K562 (cell line): ENCODE results near the gene DCAF7. TPM values are rescaled to one million over a fixed set of nuclear protein-coding genes. Genes with fewer than 3 reads are reported as not detected.
A peak's percentile ranks its signal among the peaks of the same experiment; 100 is the strongest.

Experiments
- ATAC-seq: fragments of 200-7000 bp; cut with Tn5 transposase; 3 replicates; pipeline ENCODE4 v1.9.1; 2020; ENCODE audit warnings: moderate library complexity
- BruUV-seq: library from RNA; stranded (reverse); fragments of 400-500 nt; replicated peaks from 2 replicates; lab custom pipeline; 2021; lab: Mats Ljungman, UMichigan
- CTCF ChIA-PET: fragments of 300-600 bp; formaldehyde crosslinking; extraction: SDS; loops from one replicate; lab custom pipeline; 2021; ENCODE audit warnings: low intra/inter-chr PET ratio; lab: Yijun Ruan, JAX
- POLR2A ChIA-PET: fragments of 300-600, 350-650 bp; sonication (Branson Sonifier 250); formaldehyde crosslinking; extraction: SDS; loops from one replicate; lab custom pipeline; 2021; ENCODE audit warnings: antibody characterized with exemption, inconsistent platforms; lab: Yijun Ruan, JAX
- DNase-seq, 4 experiments: peaks; one replicate each; pipeline versions ENCODE4 v3.0.0 to v3.0.0-alpha.2; 2011 to 2018; ENCODE audit warnings: low spot score in 3 of 4, mixed read lengths in 3 of 4; ENCODE audit errors: extremely low read depth in 1 of 4
- FAIRE-seq: peaks from 2 replicates; lab custom pipeline; 2011; peaks lifted over from hg19 to GRCh38; lab: Jason Lieb, UNC
- H2AFZ ChIP-seq: 2 replicates; pipeline ENCODE4 v1.6.0; 2011; ENCODE audit warnings: low read depth, low read length, control low read depth, inconsistent platforms
- H3K27ac ChIP-seq: fragments of 200-600 bp; 3 replicates; pipeline ENCODE4 v1.8.0; 2011; ENCODE audit warnings: low read depth, mild to moderate bottlenecking, control low read depth, inconsistent platforms, low read length, moderate library complexity, mixed read lengths; ENCODE audit errors: extremely low read depth
- H3K27me3 ChIP-seq, 2 experiments: fragments of 300-600 bp in 1 of 2; 2 replicates in 1 of 2; 3 replicates in 1 of 2; pipeline versions ENCODE4 v1.6.0 to v1.8.0; 2011; ENCODE audit warnings: inconsistent platforms in 2 of 2, low read length in 2 of 2, mild to moderate bottlenecking in 1 of 2, mixed read lengths in 1 of 2, moderate library complexity in 1 of 2; ENCODE audit not compliant: control insufficient read depth in 2 of 2, insufficient read depth in 2 of 2
- H3K36me3 ChIP-seq: fragments of 300-600 bp; 3 replicates; pipeline ENCODE4 v1.8.0; 2011; ENCODE audit warnings: mild to moderate bottlenecking, low read length, inconsistent platforms; ENCODE audit not compliant: control insufficient read depth, insufficient read depth
- H3K4me1 ChIP-seq, 2 experiments: fragments of 200-600 bp in 1 of 2; replicated peaks in 1 of 2; 2 replicates in 1 of 2; 3 replicates in 1 of 2; pipeline versions ENCODE4 v1.5.1 to v1.8.0; 2011; ENCODE audit warnings: inconsistent platforms in 2 of 2, low read length in 2 of 2, mild to moderate bottlenecking in 1 of 2, mixed read lengths in 1 of 2, moderate library complexity in 1 of 2; ENCODE audit not compliant: control insufficient read depth in 2 of 2, insufficient read depth in 2 of 2
- H3K4me2 ChIP-seq: 2 replicates; pipeline ENCODE4 v1.6.1; 2011; ENCODE audit warnings: low read length, control low read depth, inconsistent platforms, mixed read lengths; ENCODE audit not compliant: insufficient read depth
- H3K4me3 ChIP-seq: fragments of 200-600 bp; sonication (generic), shearing (Covaris generic); 2 replicates; pipeline ENCODE4 v1.5.1; 2016; ENCODE audit warnings: control low read depth, inconsistent platforms
- H3K79me2 ChIP-seq: fragments of 200-600 bp; 3 replicates; pipeline ENCODE4 v1.8.0; 2011; ENCODE audit warnings: low read length, inconsistent platforms; ENCODE audit not compliant: control insufficient read depth, insufficient read depth
- H3K9ac ChIP-seq, 2 experiments: 2 replicates each; pipeline versions ENCODE4 v1.6.0 to v1.6.1; 2011; ENCODE audit warnings: low read depth in 2 of 2, low read length in 2 of 2, control low read depth in 1 of 2, inconsistent platforms in 1 of 2, mild to moderate bottlenecking in 1 of 2, mixed read lengths in 1 of 2; ENCODE audit not compliant: insufficient read depth in 1 of 2
- H3K9me1 ChIP-seq: one replicate; pipeline ENCODE4 v1.6.0; 2011; ENCODE audit warnings: inconsistent platforms, mild to moderate bottlenecking, low read length, moderate library complexity; ENCODE audit not compliant: control insufficient read depth, insufficient read depth
- H3K9me3 ChIP-seq: replicated peaks from 2 replicates; pipeline ENCODE4 v1.5.1; 2011; ENCODE audit warnings: low read depth, low read length, inconsistent platforms; ENCODE audit not compliant: control insufficient read depth, insufficient read depth
- H4K20me1 ChIP-seq: replicated peaks from 2 replicates; pipeline ENCODE4 v1.6.1; 2011; ENCODE audit warnings: low read length, inconsistent platforms, mixed read lengths; ENCODE audit not compliant: control insufficient read depth, insufficient read depth
- CBX2 ChIP-seq: fragments of 200-600 bp; sonication (generic); IDR thresholded peaks from one replicate; pipeline ENCODE4 v1.6.1; 2012; ENCODE audit warnings: mild to moderate bottlenecking, low read length, inconsistent platforms; ENCODE audit not compliant: insufficient read depth, poor library complexity, severe bottlenecking
- COPS2 ChIP-seq: fragments of 450-650 bp; conservative IDR thresholded peaks from 2 replicates; pipeline ENCODE4 v1.6.1; 2016; ENCODE audit warnings: mild to moderate bottlenecking, moderate library complexity
- EGR1 ChIP-seq: fragments of 450-650 bp; conservative IDR thresholded peaks from 2 replicates; pipeline ENCODE4 v1.6.1; 2017; ENCODE audit warnings: mild to moderate bottlenecking
- ELF4 ChIP-seq: fragments of 450-650 bp; formaldehyde crosslinking; IDR thresholded peaks from 2 replicates; pipeline ENCODE4 v1.4.0; 2022; ENCODE audit warnings: missing genetic modification characterization
- HNRNPK ChIP-seq: fragments of 200-400 bp; formaldehyde crosslinking; IDR thresholded peaks from one replicate; pipeline ENCODE4 v1.6.1; 2018; ENCODE audit warnings: mild to moderate bottlenecking, low read depth, low read length; ENCODE audit not compliant: poor library complexity, severe bottlenecking
- MEIS2 ChIP-seq: fragments of 450-650 bp; IDR thresholded peaks from 2 replicates; pipeline ENCODE4 v1.6.1; 2014; ENCODE audit warnings: mild to moderate bottlenecking; ENCODE audit not compliant: partially characterized antibody
- NCOA4 ChIP-seq: fragments of 450-650 bp; IDR thresholded peaks from 2 replicates; pipeline ENCODE4 v1.6.1; 2018; ENCODE audit warnings: mild to moderate bottlenecking; ENCODE audit not compliant: partially characterized antibody
- NFIC ChIP-seq: fragments of 450-650 bp; IDR thresholded peaks from 2 replicates; pipeline ENCODE4 v1.6.1; 2017; ENCODE audit warnings: mild to moderate bottlenecking, inconsistent platforms
- NFRKB ChIP-seq: fragments of 450-650 bp; IDR thresholded peaks from 2 replicates; pipeline ENCODE4 v1.6.1; 2016; ENCODE audit warnings: low read depth
- NR2F6 ChIP-seq: fragments of 450-650 bp; formaldehyde crosslinking; IDR thresholded peaks from 2 replicates; pipeline ENCODE4 v1.4.0; 2020; ENCODE audit warnings: mild to moderate bottlenecking
- ZKSCAN1 ChIP-seq: fragments of 150-350 bp; IDR thresholded peaks from 2 replicates; pipeline ENCODE4 v1.6.1; 2016; ENCODE audit warnings: low read depth, low read length
- ZNF121 ChIP-seq: sonication (generic); formaldehyde crosslinking; conservative IDR thresholded peaks from 2 replicates; pipeline ENCODE4 v1.8.0; 2022; ENCODE audit warnings: missing genetic modification reagents
- WGBS: fragments of 100-300 bp; shearing (Covaris generic); methylation state at CpG from one replicate; pipeline ENCODE4 v1.1.6; 2016; ENCODE audit warnings: low coverage, mixed read lengths; ENCODE audit not compliant: insufficient coverage; ENCODE audit errors: missing lambda C conversion rate; 5-methylcytosine and 5-hydroxymethylcytosine counted together
- in situ Hi-C: fragments of 300-500 bp; cut with MboI; formaldehyde crosslinking; loops from 4 replicates; pipeline ENCODE4 v1.15.0; 2018; ENCODE audit warnings: inconsistent platforms, mixed read lengths
- intact Hi-C: fragments of 100-400 bp; cut with micrococcal nuclease; formaldehyde crosslinking; loops from 2 replicates; pipeline ENCODE4 v1.14.2; 2022
- polyA plus RNA-seq, 8 experiments: library from polyadenylated mRNA; depleted of rRNA in 4 of 8; stranded (reverse) in 5 of 8; unstranded in 3 of 8; fragments of >200 nt; fragmentation: Nextera tagmentation in 2 of 8; fragmentation: Illumina TruSeq in 1 of 8; extraction: Ambion mirVana in 2 of 8; extraction: Trizol in 1 of 8; gene quantifications; 2 replicates each; pipeline versions ENCODE4 v1.2.1 to v1.2.3, GENCODE V29; 2011 to 2014; ENCODE audit warnings: inconsistent platforms in 1 of 8, missing spikeins in 1 of 8
- total RNA-seq, 7 experiments: library from RNA; depleted of rRNA in 6 of 7; stranded (reverse); fragments of >200 nt in 6 of 7; fragmentation: Illumina TruSeq in 2 of 7; extraction: Trizol in 2 of 7; gene quantifications; 2 replicates each; pipeline versions ENCODE4 v1.2.1 to v1.2.3, GENCODE V29; 2011 to 2021; ENCODE audit warnings: low replicate concordance in 1 of 7

The DCAF7 gene
- total and polyA plus RNA-seq, 9 of the 15 experiments (the other 6 are each of a cell fraction or from before 2014, with no cell fraction given), result 30.8 to 123 (median 40.2) TPM

DNA sequence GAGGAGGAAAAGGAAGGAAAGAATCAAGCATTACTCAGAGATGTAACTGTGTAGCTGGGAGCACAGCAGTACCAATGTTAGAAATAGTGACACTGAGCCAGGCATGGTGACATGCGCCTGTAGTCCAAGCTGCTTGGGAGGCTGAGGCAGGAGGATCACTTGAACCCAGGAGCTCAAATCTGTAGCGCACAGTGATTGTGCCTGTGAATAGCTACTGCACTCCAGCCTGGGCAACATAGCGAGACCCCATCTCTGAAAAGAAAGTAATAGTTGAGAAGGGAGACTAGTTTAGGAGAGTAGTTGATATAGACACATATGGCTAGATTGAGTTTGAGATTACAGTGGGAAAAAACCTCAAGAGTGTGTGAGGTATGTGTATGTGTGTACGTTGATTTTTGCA is 89.8 kb downstream of the DCAF7 start:
- H3K4me2 ChIP-seq, result no peak overlapping the region
- H3K9ac ChIP-seq, result no peak overlapping the region
- H2AFZ ChIP-seq, result no peak overlapping the region
- BruUV-seq, result no TSS peak
- peaks cover 19% of the 10 kb centered on the region; the same call in 2 of the 3 replicates for H3K36me3 ChIP-seq
- H3K79me2 ChIP-seq, result no peaks in the 10 kb centered on the region
- intact Hi-C loops, result no loop called here
- no peak for FAIRE-seq
- no peaks in the 10 kb centered on the region for H3K27me3 ChIP-seq
- POLR2A ChIA-PET, result interaction anchor here (0.6 kb wide), 1 partner anchor 203 kb away, joined by 5 read pairs; no protein-coding TSS in a partner anchor
- no peak for TF ChIP-seq COPS2
- peak; percentile 70 for TF ChIP-seq ZNF121
- TF ChIP-seq, all 486 proteins: peak for 1
- CTCF ChIA-PET, result no interaction called here
- DNase-seq (no peak), ATAC-seq (no peak)
- no peak overlapping the region for H3K4me3 ChIP-seq
- in situ Hi-C loops, result no loop called here
- no peaks in the 10 kb centered on the region for H4K20me1 ChIP-seq
- H3K4me1 ChIP-seq, result peaks cover 0 to 4% of the 10 kb centered on the region in 2 experiments; a peak in 1 of 5 replicates
- no peaks in the 10 kb centered on the region for H3K9me3 ChIP-seq
- H3K27ac ChIP-seq, result no peak overlapping the region
- H3K9me1 ChIP-seq, result no peaks in the 10 kb centered on the region
- WGBS, result 82% methylated on average over 4 of the region's 4 CpGs

DNA sequence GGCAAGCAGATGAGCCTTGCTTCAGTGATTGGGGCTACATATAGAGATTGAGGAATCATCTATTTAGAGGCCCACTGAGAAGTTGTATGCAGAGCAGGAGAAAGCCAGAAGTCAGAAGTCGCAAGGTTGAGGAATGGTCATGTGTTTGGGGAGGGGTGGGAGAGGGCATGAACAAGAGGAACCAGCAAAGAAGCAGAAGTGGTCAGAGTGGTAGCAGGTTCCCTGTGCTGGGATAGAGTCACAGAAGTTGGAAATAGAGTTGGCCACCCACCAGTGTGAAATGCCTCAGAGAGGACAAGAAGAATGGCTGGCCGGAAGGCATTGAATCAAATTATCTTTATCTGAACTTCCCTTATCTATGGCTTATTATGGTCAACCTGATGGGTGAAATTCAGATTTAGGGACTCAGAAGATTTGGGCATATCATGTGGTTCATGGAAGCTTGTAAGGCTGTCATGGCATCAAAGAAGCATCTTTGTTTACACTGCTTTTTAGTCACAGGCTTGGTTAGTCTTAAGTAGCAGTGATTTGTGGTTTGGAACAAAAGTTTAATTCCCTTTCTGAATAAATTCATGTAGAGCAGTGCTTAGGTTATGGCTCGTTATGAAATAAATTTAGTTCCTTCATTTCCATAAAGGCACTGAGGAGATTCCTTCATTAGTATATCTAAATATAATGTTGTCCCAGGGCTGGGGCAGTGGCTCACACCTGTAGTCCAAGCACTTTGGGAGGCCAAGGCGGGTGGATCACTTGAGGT is 91.6 kb downstream of the DCAF7 start:
- DNase-seq (no peak), ATAC-seq (no peak), FAIRE-seq (peak; percentile 19)
- Histone ChIP-seq H3K9ac (no peak overlapping the region), H3K4me2 (no peak overlapping the region), H3K4me3 (no peak overlapping the region), H3K36me3 (peaks cover 11% of the 10 kb centered on the region; the same call in 2 of the 3 replicates), H4K20me1 (no peaks in the 10 kb centered on the region), H3K9me1 (no peaks in the 10 kb centered on the region), H2AFZ (no peak overlapping the region), H3K4me1 (no peaks in the 10 kb centered on the region), H3K9me3 (no peaks in the 10 kb centered on the region), H3K27me3 (no peaks in the 10 kb centered on the region), H3K27ac (no peak overlapping the region), H3K79me2 (no peaks in the 10 kb centered on the region)
- TF ChIP-seq NCOA4 (no peak), NFRKB (no peak), MEIS2 (no peak), EGR1 (no peak), CBX2 (no peak), ZKSCAN1 (no peak), NFIC (no peak), HNRNPK (no peak), ELF4 (CRISPR knock-in tag) (no peak), NR2F6 (no peak)
- ChIA-PET CTCF (no interaction called here), POLR2A (interaction anchor here (1.1 to 1.8 kb wide), 3 partner anchors 8 to 12 kb away, joined by 3 to 4 read pairs (median 3); no protein-coding TSS in a partner anchor)
- BruUV-seq, result no TSS peak
- in situ Hi-C loops, result no loop called here
- 59% methylated on average over 4 of the region's 4 CpGs for WGBS
- intact Hi-C loops, result no loop called here
